OCI-LY7 (cell line): ENCODE measurements around the gene ELK4. TPM values are rescaled to one million over a fixed set of nuclear protein-coding genes. Genes with fewer than 3 reads are reported as not detected.

Experiments used
- BruUV-seq: library from RNA; stranded (reverse); fragments of 400-500 nt; replicated peaks from 2 replicates; lab custom pipeline; 2021; lab: Mats Ljungman, UMichigan
- CTCF ChIA-PET: fragments of 300-600 bp; sonication (Branson Sonifier 250); formaldehyde crosslinking; loops from one replicate; lab custom pipeline; 2022; ENCODE audit warnings: antibody characterized with exemption; ENCODE audit not compliant: unreplicated experiment; lab: Charles Lee
- POLR2A ChIA-PET: fragments of 300-600 bp; sonication (Branson Sonifier 250); formaldehyde crosslinking; loops from one replicate; lab custom pipeline; 2022; ENCODE audit warnings: antibody characterized with exemption; lab: Charles Lee
- DNase-seq: peaks from one replicate; pipeline ENCODE4 v3.0.0-alpha.2; 2015; ENCODE audit warnings: low spot score
- H2AFZ ChIP-seq: fragments of 200-600 bp; sonication (generic), shearing (Covaris generic); 2 replicates; pipeline ENCODE4 v1.6.1; 2014; ENCODE audit warnings: mild to moderate bottlenecking, antibody characterized with exemption, low read length, moderate library complexity
- H3K27ac ChIP-seq: fragments of 200-600 bp; sonication (generic); 2 replicates; pipeline ENCODE4 v1.5.1; 2014; ENCODE audit warnings: mixed run types, low read depth, mild to moderate bottlenecking, moderate library complexity, low read length, inconsistent platforms; ENCODE audit not compliant: poor library complexity, severe bottlenecking
- H3K36me3 ChIP-seq: fragments of 200-600 bp; sonication (generic); 2 replicates; pipeline ENCODE4 v1.6.1; 2014; ENCODE audit warnings: mild to moderate bottlenecking, antibody characterized with exemption, low read length, moderate library complexity, mixed read lengths; ENCODE audit not compliant: insufficient read depth
- H3K4me1 ChIP-seq: fragments of 200-600 bp; sonication (generic); 2 replicates; pipeline ENCODE4 v1.5.1; 2014; ENCODE audit warnings: mild to moderate bottlenecking, low read length; ENCODE audit not compliant: insufficient read depth, poor library complexity, severe bottlenecking
- H3K4me2 ChIP-seq: fragments of 200-600 bp; sonication (generic); 2 replicates; pipeline ENCODE4 v1.6.1; 2014; ENCODE audit warnings: mild to moderate bottlenecking, low read length
- H3K4me3 ChIP-seq: fragments of 200-600 bp; sonication (generic); 2 replicates; pipeline ENCODE4 v1.5.1; 2014; ENCODE audit warnings: mild to moderate bottlenecking, low read depth, low read length; ENCODE audit not compliant: poor library complexity, severe bottlenecking
- H3K79me2 ChIP-seq: fragments of 200-600 bp; sonication (generic); 2 replicates; pipeline ENCODE4 v1.6.1; 2016; ENCODE audit warnings: low read depth, mild to moderate bottlenecking, low read length, moderate library complexity, mixed read lengths; ENCODE audit not compliant: insufficient read depth
- H3K9me2 ChIP-seq: fragments of 200-600 bp; sonication (generic); 2 replicates; pipeline ENCODE4 v1.6.1; 2016; ENCODE audit warnings: mild to moderate bottlenecking, low read length, mixed read lengths; ENCODE audit not compliant: insufficient read depth
- H3K9me3 ChIP-seq: fragments of 200-600 bp; sonication (generic); 2 replicates; pipeline ENCODE4 v1.6.1; 2014; ENCODE audit warnings: mild to moderate bottlenecking, mixed run types, low read length, mixed read lengths
- H4K20me1 ChIP-seq: fragments of 200-600 bp; sonication (generic); 2 replicates; pipeline ENCODE4 v1.6.1; 2014; ENCODE audit warnings: mild to moderate bottlenecking, antibody characterized with exemption, low read length, moderate library complexity, mixed read lengths; ENCODE audit not compliant: insufficient read depth
- CTCF ChIP-seq: fragments of 200-600 bp; sonication (generic); conservative IDR thresholded peaks from 2 replicates; pipeline ENCODE4 v1.5.1; 2014; ENCODE audit warnings: mild to moderate bottlenecking, antibody characterized with exemption, low read length, moderate library complexity, mixed read lengths
- EZH2phosphoT487 ChIP-seq: fragments of 200-600 bp; sonication (generic); IDR thresholded peaks from 2 replicates; pipeline ENCODE4 v1.6.1; 2018; ENCODE audit warnings: low read depth, borderline replicate concordance, mild to moderate bottlenecking, mixed run types, antibody characterized with exemption, low read length, moderate library complexity, mixed read lengths
- intact Hi-C: fragments of 100-400 bp; cut with micrococcal nuclease; formaldehyde crosslinking; loops from one replicate; pipeline ENCODE4 v1.10.0; 2022; ENCODE audit not compliant: unreplicated experiment
- total RNA-seq, 2 experiments: library from RNA; depleted of rRNA in 1 of 2; stranded (reverse); fragments of >200 nt in 1 of 2; shearing (Covaris generic) in 1 of 2; gene quantifications; 2 replicates each; pipeline ENCODE4 v1.2.3, GENCODE V29; 2014 to 2022

The ELK4 gene
- total RNA-seq, 2 experiments from 2014 or later = 26.4 to 88.3 TPM

- BruUV-seq = no TSS peak
- DNase-seq = no peak
- Histone ChIP-seq H3K9me3 (no peaks in the 10 kb centered on the region), H3K4me2 (peak overlapping the region; percentile 60), H3K9me2 (no peaks in the 10 kb centered on the region), H3K79me2 (no peaks in the 10 kb centered on the region), H3K4me1 (peaks cover 81% of the 10 kb centered on the region), H2AFZ (peak overlapping the region; percentile 62; the same call in 1 of the 2 replicates), H4K20me1 (no peaks in the 10 kb centered on the region), H3K36me3 (no peaks in the 10 kb centered on the region), H3K27ac (peak overlapping the region; percentile 35), H3K4me3 (peak overlapping the region; percentile 55)
- ChIA-PET CTCF (interaction anchor here (0.9 to 1.1 kb wide), 3 partner anchors 11 to 75 kb away, joined by 3 to 4 read pairs (median 3); no protein-coding TSS in a partner anchor), POLR2A (interaction anchor here (0.6 to 5.1 kb wide), 9 partner anchors 9 to 367 kb away, joined by 3 to 31 read pairs (median 3); partner anchors contain the start of genes ELK4 and SLC45A3)
- TF ChIP-seq EZH2phosphoT487 = no peak
- TF ChIP-seq CTCF = no peak
- intact Hi-C loops = loop anchor here (5.0 kb wide), 2 partner anchors 383 to 803 kb away; partner anchors contain the start of genes IKBKE and RHEX
These were observed 37.7 kb upstream of the ELK4 start for GRCh38 chr1:205669341-205670149.

- ChIA-PET CTCF (interaction anchor here (0.9 to 1.1 kb wide), 2 partner anchors 10 to 74 kb away, joined by 3 to 4 read pairs; no protein-coding TSS in a partner anchor), POLR2A (interaction anchor here (0.6 to 5.1 kb wide), 7 partner anchors 9 to 367 kb away, joined by 3 to 31 read pairs (median 3); partner anchors contain the start of genes ELK4 and SLC45A3)
- Histone ChIP-seq H3K79me2 (no peaks in the 10 kb centered on the region), H3K4me1 (peaks cover 87% of the 10 kb centered on the region), H3K9me3 (no peaks in the 10 kb centered on the region), H2AFZ (peak overlapping the region; percentile 62; the same call in 1 of the 2 replicates), H3K4me2 (peak overlapping the region; percentile 60), H3K36me3 (no peaks in the 10 kb centered on the region), H4K20me1 (no peaks in the 10 kb centered on the region), H3K4me3 (peak overlapping the region; percentile 55), H3K27ac (peak overlapping the region; percentile 35), H3K9me2 (no peaks in the 10 kb centered on the region)
- no TSS peak for BruUV-seq
- peak; percentile 47; the same call in 1 of the 2 replicates for TF ChIP-seq CTCF
- TF ChIP-seq EZH2phosphoT487 = no peak
- DNase-seq = peak; percentile 61
- intact Hi-C loops = loop anchor here (5.0 kb wide), 2 partner anchors 383 to 803 kb away; partner anchors contain the start of genes IKBKE and RHEX
These were observed 37.1 kb upstream of the ELK4 start for GRCh38 chr1:205668951-205669340.
